C4-2B (cell line): ENCODE results near the gene IDH3G.
"Not testable (repeated sequence)": the region's sequence is repeated elsewhere in the genome, so short reads cannot be mapped to it uniquely, and the experiment has no call there.

Source experiments
- ZFX ChIP-seq: fragments of 450-650 bp; IDR thresholded peaks from 2 replicates; pipeline ENCODE4 v1.6.1; 2017
- TF ChIP-seq, protein P1 (sequence below): fragments of 450-650 bp; conservative IDR thresholded peaks from 2 replicates; pipeline ENCODE4 v1.5.1; 2017; ENCODE audit warnings: mild to moderate bottlenecking

DNA sequence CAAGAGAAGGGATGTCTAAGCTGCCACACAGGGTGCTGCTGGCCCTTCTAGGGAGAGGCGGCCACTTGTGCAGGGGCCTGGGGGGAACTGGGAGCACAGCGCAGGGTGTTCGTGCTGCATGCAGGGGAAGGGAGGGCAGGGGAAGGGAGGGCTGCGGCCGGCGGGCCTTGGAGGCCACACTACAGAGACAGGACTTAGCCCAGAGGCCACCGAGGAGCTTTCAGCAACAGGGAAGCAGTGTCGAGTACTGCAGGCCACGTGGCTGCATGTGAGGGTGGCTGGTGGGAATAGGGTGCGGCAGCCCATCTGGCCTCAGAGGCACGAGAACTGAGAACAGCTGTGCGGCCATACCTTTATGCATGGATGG, 49.1 kb downstream of the IDH3G start:
- TF ChIP-seq, protein P1, sequence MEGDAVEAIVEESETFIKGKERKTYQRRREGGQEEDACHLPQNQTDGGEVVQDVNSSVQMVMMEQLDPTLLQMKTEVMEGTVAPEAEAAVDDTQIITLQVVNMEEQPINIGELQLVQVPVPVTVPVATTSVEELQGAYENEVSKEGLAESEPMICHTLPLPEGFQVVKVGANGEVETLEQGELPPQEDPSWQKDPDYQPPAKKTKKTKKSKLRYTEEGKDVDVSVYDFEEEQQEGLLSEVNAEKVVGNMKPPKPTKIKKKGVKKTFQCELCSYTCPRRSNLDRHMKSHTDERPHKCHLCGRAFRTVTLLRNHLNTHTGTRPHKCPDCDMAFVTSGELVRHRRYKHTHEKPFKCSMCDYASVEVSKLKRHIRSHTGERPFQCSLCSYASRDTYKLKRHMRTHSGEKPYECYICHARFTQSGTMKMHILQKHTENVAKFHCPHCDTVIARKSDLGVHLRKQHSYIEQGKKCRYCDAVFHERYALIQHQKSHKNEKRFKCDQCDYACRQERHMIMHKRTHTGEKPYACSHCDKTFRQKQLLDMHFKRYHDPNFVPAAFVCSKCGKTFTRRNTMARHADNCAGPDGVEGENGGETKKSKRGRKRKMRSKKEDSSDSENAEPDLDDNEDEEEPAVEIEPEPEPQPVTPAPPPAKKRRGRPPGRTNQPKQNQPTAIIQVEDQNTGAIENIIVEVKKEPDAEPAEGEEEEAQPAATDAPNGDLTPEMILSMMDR: not testable (repeated sequence)
- TF ChIP-seq ZFX: not testable (repeated sequence)
